LNCaP clone FGC (cell line): ENCODE data around the gene FLYWCH1.

ENCODE experiments used
- DNase-seq: peaks from one replicate; pipeline ENCODE4 v3.0.0-alpha.2; 2011; ENCODE audit warnings: low read depth
- H3K4me3 ChIP-seq: 2 replicates; pipeline ENCODE4 v1.5.1; 2011; ENCODE audit warnings: mild to moderate bottlenecking, low read depth, low read length, control low read depth
- TF ChIP-seq, protein P1 (sequence below): IDR thresholded peaks from 2 replicates; pipeline ENCODE4 v1.5.1; 2012; ENCODE audit warnings: mild to moderate bottlenecking; ENCODE audit not compliant: control insufficient read depth, insufficient read depth; ENCODE audit errors: extremely low read depth

FLYWCH1 gene

DNA sequence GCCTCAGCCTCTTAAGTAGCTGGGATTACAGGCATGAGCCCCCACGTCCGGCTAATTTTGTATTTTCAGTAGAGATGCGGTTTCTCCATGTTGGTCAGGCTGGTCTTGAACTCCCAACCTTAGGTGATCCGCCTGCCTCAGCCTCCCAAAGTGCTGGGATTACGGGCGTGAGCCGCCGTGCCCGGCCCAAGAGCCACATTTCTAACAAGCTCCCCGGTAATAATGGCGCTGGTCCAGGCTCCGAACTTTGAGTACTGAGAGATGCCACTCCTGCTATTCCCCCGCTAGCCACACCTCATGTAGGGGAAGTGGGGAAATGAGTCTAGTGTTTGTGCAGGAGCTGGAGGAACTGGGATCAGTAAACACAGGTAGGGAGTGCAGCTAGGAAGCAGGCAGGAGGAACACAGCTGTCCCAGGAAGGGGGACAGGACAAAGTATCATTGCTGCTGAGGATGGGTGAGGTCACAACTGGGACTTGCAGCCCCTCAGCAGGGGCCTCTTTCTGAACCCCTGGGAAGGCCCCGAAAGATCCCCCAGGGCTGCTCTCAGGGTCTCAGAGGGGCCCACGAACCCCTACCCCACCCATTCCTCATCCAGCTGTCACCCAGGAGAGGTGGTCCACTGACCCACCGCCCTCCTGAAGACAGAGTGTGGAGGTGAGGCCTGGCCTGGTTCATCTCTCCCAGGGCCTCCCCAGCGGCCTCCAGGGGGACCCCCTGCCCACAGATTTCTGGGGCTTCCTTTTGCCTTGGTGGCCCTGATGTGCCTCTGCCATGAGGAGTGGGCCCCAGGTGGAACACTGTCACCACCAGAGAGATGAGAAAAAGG lies 48.7 kb downstream of the FLYWCH1 start:
- no peak overlapping the region for H3K4me3 ChIP-seq
- no peak for DNase-seq
- TF ChIP-seq, protein P1, sequence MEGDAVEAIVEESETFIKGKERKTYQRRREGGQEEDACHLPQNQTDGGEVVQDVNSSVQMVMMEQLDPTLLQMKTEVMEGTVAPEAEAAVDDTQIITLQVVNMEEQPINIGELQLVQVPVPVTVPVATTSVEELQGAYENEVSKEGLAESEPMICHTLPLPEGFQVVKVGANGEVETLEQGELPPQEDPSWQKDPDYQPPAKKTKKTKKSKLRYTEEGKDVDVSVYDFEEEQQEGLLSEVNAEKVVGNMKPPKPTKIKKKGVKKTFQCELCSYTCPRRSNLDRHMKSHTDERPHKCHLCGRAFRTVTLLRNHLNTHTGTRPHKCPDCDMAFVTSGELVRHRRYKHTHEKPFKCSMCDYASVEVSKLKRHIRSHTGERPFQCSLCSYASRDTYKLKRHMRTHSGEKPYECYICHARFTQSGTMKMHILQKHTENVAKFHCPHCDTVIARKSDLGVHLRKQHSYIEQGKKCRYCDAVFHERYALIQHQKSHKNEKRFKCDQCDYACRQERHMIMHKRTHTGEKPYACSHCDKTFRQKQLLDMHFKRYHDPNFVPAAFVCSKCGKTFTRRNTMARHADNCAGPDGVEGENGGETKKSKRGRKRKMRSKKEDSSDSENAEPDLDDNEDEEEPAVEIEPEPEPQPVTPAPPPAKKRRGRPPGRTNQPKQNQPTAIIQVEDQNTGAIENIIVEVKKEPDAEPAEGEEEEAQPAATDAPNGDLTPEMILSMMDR: no peak

DNA sequence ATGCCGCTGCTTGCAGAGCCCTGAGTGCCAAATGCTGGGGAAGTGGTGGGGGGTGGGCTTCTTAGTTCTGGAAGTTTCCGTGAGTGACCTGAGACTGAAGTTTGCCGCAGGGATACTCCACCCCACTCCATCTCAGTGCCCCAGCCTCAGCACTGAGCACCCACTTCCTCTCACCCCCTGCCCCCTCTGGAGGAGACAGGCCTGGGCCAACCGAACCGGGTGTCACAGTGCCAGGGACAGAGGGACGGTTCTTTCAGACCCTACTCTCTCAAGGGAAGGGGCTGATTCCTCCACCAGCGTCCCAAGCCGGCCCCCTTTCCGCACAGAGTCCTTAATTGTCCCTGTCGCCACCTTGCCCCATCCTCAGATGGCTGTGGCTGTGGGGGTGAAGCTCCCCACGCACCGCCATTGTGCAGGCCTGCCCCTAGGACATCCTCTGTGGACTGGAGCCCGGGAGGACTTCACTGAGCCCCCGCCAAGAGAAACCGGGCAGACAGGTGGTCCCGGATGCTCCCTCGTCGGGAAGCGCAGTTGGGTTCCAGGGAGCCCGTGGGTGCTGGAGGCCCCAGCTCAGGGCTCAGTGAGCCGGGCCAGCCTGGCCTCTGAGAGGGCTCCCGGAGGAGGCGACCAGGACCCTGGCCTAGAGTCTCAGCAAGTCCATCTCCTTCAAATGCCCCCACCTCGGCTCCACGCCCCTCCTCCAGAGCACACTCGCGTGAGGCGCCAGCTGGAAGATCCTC lies 50.8 kb downstream of the FLYWCH1 start:
- no peak for DNase-seq

DNA sequence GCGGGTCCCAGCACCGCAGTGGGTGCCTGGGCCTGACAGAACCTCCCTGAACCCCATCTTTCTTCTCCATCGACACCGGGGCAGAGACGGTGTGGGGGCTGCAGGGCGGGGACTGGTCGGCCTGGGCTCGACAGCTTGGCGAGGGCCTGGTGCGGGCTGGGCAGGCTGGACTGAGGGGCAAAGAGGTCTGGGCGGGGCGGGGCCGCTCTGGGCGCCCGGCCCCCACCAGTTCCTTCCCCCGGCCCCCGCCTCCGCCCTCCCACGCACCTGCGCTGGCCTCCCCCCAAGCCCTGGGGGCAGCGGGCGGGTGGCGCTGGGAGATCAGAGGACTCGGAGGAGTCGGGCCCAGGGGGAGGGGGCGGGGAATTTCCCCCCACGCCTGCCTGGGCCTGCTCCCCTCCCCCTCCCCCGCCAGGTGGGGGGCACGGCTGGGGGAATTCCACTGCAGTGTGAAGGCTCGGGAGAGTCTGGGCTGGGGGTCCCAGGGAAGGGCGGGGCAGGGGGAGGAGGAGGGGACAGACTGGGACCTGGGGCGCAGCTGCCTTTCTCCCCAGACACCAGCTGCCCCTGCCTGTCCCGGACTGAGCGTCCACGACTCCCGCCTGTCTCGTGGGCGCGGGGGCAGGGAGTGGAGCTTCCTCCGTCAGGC lies 51.5 kb downstream of the FLYWCH1 start:
- peak overlapping the region; percentile 62 for H3K4me3 ChIP-seq
- DNase-seq: no peak
- TF ChIP-seq, protein P1: no peak

More for the DNA sequence above, 50.8 kb downstream of the FLYWCH1 start:
- no peak overlapping the region for H3K4me3 ChIP-seq
- TF ChIP-seq, protein P1: no peak

DNA sequence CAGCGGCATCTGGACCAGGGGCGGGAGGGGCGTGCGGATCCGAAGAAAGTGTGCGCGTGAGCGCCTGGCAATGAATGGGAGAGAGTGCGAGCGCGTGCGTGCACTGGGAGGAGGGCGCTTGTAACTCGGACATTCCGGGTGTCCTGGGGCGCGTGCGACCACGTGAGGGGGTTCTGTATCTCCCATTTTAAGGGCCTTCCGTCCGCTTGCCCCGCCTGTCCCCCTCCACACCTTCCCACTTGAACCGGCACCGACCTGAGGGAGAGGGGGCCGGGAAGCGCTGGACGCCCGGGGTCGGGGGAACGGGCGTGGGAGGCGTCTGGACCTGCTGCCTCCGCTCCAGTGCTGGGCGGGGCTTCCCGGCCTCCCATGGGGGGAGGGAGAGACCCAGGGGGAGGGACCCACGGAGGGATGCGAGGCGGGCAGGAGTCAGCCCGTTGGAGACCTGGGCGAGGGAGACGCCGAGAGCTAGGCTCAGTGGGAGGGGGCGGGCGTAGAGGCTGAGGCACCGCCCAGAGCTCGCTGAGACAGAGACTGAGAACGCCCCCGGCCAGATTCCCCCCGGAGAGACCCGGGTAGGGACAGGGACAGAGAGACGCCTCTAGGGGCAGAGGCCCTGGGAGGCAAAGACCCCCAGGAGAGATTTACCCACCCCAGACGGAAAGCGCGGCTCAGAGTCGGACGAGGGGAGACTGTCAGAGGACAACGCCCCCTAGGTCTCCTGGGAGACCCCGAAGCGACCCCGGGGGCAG lies 52.2 kb downstream of the FLYWCH1 start, which contains the start of gene KREMEN2:
KREMEN2 (plus strand) TSS at position 553 of the 752 bp plus-strand sequence. CDS start 246 bp downstream, outside the sequence.
- DNase-seq: no peak
- peak within 1 kb of the TSS; percentile 62 for H3K4me3 ChIP-seq
- TF ChIP-seq, protein P1: no peak

DNA sequence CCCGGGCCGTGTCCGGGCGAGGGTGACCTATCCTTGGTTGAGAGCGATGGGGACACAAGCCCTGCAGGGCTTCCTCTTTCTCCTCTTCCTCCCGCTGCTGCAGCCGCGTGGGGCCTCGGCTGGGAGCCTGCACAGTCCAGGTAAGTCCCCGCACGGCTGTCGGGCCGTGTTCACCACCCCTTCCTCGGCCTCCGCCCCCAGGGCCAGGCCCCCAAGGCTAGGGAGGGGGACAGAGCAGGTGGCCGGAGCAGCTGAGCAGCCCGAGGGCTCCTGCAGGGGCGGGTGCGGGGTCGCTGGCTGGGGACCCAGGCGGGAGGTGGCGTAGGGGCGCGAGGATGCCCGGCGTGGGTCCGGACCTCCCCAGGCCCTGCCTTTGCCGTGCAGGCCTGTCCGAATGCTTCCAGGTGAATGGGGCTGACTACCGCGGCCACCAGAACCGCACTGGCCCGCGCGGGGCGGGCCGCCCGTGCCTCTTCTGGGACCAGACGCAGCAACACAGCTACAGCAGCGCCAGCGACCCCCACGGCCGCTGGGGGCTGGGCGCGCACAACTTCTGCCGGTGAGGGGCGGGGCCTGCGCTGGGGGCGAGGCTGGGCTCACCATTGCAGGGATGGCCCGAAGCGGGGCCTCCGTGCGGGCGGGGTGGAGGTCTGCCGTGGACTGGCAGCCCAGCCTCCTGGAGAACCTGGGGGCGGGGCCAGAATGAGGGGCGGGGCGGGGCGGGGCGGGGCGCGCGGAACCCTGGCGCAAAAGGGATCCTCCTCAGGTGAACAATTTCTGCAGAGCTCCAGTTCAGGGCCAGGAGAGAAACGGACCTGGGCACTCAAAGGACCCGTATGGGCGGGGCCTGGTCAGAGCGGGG lies 53.0 kb downstream of the FLYWCH1 start:
- TF ChIP-seq, protein P1: no peak
- DNase-seq: no peak
- H3K4me3 ChIP-seq: peak overlapping the region; percentile 62
